Measurements from ENCODE around the gene KCNIP1.

KCNIP1 gene

DNA sequence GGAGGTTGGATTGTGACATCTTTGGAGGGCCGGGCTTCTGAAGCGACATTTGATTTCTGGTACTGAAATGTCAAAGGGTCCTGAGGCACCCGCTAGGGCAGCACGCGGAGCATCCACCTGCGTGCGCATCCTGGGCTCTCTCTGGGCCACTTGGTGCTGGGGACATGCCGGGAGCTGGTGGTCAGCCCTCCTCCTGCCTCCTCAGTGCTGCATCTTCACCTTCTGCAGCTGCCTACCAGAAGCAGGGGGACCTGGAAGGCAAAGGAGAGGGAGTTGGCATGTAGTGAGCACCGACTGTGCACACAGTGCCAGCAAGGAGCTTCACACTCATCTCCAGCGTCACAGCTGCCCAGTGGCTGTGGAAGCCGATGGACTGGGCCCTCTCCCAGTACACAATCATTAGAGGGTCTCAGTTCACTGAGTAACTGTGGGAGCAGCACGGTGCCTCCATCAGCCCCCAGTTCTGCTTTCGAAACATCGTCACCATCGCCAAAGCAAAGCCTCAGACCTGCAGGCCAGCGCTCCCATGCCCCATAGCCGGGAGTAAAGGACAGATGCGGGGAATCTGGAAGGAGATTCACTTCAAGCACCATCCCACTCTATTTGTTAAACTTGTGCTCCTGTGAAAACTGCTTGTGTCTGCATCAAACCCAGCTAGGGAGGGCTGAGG, 138.4 kb downstream of the KCNIP1 start:
- DNase-seq (ENCODE audit: low read depth in 2 of 2) = no peak

DNA sequence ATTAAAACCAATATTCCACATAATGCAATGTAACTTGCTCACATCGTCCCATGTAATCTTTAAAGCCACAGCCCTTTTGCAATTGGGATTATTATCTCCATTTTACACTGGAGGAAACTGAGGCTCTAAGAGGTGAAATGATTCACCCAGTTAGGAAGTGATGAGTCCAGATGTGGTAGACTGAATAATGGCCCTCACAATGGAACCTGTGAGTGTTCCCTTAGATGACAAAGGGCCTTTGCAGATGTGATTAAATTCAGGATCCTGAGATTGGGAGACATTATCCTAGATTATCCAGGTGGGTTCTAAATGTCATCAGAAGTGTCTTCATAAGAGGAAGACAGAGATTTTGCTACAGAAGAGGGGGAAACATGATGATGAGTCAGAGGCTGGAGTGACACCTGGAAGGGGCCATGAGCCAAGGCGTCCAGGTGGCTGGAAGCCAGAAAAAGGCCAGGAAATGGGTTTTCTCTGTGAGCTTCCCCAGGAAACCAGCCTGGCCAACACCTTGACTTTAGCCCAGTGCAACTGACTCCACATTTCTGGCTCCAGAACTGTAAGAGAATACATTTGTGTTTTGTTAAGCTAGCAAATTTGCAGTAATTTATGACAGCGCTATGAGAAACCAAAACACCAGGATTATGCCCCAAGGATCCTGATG, 139.1 kb downstream of the KCNIP1 start:
- DNase-seq (ENCODE audit: low read depth in 2 of 2) = no peak

DNA sequence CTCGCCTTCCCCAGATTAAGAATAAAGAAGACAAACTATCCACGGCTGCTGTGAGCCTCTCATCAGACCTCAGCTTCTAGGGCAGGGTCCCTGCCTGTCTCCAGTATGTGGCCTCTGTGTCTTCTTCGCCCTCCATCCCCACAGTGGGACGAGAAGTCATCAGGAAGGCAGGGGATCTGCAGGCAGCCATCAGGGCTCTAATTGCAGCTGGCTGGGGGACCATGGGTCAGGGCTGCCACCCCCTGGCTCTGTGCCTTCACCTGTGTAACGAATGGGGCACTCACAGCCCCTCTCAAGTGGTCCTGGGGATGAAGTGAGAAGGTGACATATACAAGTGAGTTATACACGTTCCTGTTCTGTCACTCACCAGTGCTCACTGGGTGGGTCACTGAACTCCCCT, 139.8 kb downstream of the KCNIP1 start:
- no peak for DNase-seq (ENCODE audit: low read depth in 2 of 2)

DNA sequence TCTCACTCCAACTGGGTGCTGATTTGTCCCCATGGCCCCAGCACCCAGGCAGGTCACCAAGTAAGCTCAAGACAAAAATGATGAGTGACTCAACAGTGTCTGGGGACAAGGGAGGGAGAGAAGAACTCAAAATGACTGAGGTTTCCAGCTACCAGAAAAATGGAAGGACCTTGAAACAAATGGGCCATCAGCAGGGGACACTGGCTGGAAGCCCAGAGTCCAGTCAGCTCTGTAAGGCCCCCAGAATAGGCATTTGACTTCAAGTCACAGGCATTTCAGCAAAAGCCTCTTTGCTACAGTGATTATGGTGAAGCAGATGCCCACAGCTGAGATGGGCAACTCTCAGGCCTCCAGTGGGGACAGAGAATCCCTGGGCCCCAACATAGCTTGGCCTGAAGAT, 140.7 kb downstream of the KCNIP1 start:
- no peak for DNase-seq (ENCODE audit: low read depth in 2 of 2)

DNA sequence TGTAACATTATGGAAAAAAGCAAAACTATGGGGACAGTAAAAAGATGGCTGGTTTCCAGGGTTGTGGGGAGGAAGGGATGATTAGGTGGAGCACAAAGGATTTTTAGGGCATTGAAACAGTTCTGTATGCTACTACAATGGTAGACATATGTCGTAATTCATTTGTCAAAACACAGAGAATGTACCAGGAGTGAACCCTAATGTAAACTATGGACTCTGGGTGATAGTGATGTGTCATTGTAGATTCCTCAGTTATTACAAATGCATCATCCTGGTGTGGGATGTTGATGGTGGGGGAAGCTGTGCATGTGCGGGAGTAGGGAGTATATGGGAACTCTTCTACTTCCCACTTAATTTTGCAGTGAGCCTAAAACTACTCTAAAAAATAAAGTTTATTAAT, 144.7 kb downstream of the KCNIP1 start:
- DNase-seq (ENCODE audit: low read depth in 2 of 2) = no peak

DNA sequence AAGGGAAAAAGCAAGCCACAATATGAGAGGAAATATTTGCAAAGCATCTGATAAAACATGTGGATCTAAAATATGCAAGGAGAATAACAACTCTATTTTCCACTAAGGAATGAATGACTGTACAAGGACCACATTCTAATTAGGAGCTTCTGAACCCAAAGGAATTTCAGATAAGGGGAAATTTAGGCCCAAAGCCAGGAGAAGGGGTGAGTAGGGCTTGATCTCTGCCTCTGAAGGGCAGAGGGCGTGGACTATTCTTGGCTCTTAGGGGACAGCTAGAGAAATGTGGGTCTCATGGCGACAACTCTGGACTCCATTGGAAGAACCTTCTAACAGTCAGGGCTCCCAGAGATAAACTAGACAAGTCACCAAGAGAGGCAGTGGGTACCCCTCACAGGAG, 147.0 kb downstream of the KCNIP1 start:
- DNase-seq (ENCODE audit: low read depth in 2 of 2) = no peak

DNA sequence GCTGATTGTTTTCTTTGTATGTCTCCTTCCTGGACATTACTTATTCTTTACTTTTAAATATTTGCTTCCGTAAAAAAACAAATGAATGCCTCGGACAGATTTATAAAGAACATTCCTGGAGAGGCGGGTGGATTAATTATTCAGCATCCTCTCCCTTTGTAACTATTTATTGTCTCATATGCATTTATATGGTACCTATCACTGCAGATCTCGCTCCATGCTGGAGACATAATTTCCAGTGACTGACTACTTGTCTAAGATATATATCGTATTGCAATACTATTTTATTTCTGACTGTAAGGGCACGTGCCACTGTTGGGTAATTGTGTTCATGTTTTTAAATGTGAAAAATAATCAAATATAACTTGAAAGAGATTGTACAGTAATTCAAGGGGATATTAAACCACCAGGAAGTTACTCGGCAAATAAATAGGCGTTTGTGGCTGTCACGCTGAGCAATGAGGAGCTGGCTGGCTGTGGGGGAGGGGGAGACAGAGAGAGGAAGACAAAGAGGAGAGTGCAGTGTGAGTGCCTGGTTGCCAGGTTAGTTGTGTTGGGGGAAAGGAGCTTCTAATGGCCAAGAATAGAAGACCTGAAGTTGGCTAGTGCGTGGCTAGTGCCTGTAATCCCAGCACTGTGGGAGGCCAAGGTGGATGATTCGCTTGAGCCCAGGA, 147.9 kb downstream of the KCNIP1 start:
- DNase-seq (ENCODE audit: low read depth in 2 of 2) = no peak

DNA sequence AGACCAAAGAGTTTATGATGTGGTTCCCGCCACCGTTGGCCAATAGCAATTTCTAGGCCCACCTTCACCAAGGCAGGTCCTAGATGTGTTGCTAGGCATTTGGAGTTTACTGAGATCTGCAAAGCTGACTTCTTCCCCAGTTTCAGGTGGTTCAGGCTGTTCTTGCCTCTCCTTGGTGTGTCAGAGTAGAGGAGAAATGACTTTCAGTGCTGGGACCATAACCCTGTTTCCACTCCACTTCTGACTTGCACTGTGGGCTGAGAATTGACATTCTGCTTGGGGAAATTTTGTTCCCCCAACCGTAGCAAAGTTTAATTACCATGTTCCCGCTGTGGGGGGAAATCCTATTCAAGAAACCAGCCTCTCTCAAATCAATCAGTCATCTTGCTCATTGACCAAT, 151.7 kb downstream of the KCNIP1 start:
- no peak for DNase-seq (ENCODE audit: low read depth in 2 of 2)

DNA sequence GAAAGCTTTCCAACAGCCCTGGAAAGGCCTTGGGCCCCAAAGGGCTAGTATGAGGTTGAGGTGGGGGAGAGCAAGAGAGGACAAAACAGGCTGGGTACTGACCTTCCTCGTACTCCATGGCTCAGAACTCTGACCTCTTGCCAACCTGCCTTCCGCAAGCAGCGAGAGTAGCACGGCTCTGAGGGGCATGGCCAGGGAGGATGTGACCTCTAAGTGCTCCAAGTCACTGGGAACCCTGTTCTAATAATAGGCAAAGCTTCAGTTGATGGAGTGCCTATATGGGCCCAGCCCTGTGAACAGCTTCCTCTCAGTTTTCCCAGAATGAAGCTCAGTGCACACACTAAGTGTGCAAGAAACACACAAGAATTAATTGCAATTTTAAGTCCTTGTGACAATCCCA, 152.1 kb downstream of the KCNIP1 start:
- no peak for DNase-seq (ENCODE audit: low read depth in 2 of 2)

DNA sequence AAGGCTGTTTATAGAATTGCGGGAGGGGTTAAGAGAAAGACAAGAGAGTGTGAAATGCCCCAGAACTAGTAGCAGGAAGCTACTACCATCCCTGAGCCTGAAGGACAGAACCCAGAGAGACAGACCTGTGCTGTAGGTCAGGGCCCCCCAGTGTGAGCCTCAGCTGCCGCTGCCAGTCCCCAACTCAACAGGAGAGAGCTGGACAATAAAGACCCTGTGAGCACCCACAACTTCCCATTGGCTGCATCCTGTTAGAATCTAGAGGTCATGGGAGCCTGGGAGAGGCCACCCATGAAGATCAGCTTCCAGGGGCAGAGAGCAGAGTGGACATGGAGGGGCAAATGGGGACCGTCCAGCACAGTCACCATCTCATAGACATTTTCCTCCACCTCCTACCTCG, 152.5 kb downstream of the KCNIP1 start:
- no peak for DNase-seq (ENCODE audit: low read depth in 2 of 2)

DNA sequence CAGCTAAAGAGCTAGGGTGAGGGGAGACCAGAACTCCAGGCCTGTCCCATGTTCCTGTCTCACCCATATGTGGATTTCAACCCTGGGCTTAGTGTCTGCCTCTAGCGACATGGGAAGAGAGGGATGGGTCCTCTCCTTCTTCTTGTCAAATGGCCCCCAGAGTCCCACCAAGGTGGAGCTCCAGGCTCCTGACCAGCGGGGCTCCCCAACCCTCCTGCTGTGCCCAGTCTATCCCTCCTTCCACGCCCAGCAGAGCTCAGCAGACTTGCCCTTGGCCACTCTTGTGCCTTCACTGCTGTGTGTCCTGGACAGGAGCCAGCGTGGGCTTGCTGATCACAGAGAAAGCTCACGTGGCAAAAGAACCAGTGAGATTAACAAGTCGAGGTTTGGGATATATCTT, 156.7 kb downstream of the KCNIP1 start:
- DNase-seq (ENCODE audit: low read depth in 2 of 2) = no peak

DNA sequence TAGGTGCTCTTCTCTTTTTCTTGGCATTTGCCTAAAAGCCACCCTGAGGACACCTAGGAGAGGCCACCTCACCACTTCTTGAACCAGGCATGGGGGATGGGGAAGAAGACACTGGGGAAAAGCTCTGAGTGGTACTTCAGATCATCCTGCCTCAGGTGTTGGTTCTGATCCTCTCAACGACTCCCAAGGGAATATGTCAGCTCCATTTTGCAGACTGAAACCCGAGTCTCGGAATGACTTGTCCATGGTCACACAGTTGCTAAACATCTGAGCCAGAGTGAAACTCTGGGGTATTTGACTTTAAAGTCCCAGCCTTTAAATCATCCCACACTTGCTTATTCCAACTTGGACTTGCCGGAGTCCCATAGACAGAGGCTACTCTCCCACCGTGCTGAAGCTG, 159.1 kb downstream of the KCNIP1 start:
- DNase-seq (ENCODE audit: low read depth in 2 of 2) = no peak

DNA sequence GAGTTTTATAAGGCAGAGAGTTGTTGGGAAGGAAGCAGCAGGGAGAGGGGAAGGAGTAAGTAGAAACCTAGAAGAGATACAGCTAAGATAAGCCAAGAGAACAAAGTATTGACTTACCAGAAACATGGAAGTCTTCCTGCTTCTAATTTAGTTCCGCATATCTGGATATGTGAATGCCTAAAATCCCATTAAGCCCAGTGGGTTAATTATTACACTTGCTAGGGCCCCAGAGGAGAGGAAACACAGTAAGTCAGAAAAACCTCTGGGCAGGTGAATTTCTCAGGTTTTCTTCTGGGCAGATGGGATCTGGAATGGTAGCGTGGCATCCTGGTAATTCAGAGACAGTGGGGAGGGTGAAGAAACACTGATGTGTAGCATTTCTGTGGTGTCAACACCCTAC, 175.0 kb downstream of the KCNIP1 start:
- no peak for DNase-seq (ENCODE audit: low read depth in 2 of 2)

DNA sequence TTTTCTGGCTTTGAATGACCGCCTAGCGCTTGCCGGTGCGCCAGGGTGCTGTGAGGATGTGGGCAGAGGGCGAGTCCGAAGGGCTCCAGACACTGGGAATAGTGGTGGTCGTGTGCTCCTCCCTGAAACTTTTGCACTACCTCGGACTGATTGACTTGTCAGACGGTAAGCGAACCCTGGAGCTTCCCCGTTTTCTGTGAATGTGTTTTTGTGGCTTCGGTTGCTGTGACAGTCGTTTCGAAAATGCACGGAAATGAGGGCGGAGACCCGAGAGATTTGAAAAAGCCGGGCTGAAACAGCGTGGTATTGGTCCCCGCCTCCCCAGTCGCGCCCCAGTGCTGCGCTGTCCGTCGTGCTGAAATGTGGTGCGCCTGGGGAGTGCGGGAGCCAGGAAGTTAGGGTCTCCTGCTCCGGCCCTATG, 177.2 kb downstream of the KCNIP1 start:
- no peak for DNase-seq (ENCODE audit: low read depth in 2 of 2)

DNA sequence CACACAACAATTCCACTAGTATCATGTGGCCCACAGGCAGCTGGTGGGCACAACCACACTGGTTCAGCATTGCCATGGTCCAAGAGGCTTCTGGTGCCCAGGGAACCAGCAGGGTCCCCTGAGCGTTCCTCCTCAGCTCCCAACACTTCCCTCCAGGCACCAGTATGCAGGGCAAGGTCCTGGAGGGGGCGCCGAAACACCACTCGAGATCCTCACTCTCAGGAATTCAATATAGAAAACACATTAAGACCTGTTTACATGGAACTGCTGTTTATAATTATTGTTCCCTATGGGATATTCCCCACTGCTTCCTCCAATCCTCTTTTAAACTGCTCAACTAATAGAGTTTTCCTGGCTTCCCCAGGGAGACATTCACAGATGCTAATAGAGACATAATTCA, 187.8 kb downstream of the KCNIP1 start:
- no peak for DNase-seq (ENCODE audit: low read depth in 2 of 2)

DNA sequence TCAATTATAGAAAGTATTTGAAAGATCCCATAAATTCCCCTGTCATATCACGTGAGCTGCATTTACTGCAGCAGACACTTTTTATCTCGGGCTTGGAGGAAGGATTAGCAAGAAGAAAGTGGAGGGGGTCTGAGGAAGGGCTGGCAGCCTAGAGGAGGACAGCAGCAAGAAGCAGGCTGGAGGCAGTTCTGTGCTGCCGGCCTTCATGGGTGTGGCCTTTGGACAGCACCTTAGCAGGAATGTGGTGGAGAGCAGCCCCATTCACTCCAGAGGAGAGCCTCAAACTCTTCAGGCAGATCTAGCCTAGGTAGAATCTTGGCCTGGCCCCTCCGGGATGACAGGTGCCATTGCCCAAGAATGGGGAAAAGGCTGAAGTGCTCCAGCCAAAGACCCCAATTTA, 189.9 kb downstream of the KCNIP1 start:
- DNase-seq (ENCODE audit: low read depth in 2 of 2) = no peak

DNA sequence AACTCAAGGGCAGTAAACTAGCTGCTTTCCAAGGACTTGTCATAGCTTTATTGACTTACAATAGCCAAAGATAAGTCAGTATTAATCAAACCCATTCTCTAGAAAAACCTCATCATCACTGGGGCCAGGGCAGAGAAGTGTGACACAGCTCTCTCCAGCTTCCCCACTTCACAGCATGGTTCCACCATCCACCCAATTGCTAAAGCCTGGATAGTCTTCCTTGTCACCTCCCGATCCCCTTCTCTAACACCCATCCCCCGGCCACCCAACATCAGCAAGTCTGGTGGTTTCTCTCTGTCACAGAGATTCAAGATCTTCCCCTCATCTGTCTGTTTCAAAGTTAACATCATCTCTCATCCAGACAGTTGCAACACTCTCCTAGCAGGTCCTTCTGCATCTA, 191.1 kb downstream of the KCNIP1 start:
- no peak for DNase-seq (ENCODE audit: low read depth in 2 of 2)

DNA sequence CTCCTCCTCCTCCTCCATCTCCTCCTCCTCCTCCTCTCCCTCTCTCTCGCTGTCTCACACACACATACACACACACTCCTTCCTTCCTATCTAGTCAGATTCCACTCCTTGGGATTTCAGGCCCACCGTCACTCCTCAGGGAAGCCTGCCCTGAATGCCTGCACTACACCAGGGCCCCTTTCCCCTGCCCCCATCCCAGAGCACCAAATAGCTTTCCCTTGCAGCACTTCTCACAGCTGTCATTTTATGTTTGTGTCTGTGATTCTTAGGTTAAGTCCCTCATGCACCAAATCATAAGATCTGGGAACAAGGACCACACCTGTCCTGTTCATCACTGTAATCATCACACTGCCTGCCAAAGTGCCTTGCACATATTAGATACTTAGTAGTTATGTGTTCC, 193.2 kb downstream of the KCNIP1 start:
- no peak for DNase-seq (ENCODE audit: low read depth in 2 of 2)

DNA sequence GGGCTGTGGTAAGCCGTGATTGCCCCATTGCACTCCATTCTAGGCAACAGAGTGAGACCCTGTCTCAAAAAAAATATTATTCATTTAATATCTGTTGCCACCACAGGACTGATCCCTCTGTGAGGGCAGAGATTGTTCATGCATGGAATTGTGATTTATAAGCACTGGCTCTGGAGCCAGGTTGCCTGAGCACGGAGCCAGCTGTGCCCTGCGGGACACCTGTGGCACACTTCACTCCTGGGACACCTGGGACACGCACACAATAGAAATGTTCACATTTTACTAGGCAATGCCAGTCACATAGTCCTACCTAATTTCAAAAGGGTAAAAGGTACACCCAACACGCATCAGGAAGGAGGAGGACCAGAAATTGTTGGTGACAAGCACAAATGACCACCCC, 196.7 kb downstream of the KCNIP1 start:
- DNase-seq (ENCODE audit: low read depth in 2 of 2) = no peak

DNA sequence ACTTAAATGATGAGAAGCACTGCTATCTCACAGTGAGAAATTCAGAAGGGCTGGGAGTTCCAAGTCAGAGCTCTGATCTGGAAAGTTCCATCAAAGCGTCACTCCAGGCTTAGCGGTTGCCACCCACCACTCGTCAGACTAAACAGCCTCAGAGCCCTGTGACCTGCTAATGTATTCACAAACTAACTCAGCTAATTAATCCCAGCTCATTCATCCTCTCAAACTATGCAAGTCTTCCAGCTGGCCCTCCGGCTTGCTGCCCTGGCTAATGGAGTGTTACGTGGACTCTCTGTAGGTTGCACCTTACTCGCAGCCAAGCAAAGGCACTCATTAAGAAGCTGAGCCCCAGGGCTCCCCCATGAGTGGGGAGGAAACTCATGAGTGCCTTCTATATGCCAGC, 197.5 kb downstream of the KCNIP1 start:
- no peak for DNase-seq (ENCODE audit: low read depth in 2 of 2)

DNA sequence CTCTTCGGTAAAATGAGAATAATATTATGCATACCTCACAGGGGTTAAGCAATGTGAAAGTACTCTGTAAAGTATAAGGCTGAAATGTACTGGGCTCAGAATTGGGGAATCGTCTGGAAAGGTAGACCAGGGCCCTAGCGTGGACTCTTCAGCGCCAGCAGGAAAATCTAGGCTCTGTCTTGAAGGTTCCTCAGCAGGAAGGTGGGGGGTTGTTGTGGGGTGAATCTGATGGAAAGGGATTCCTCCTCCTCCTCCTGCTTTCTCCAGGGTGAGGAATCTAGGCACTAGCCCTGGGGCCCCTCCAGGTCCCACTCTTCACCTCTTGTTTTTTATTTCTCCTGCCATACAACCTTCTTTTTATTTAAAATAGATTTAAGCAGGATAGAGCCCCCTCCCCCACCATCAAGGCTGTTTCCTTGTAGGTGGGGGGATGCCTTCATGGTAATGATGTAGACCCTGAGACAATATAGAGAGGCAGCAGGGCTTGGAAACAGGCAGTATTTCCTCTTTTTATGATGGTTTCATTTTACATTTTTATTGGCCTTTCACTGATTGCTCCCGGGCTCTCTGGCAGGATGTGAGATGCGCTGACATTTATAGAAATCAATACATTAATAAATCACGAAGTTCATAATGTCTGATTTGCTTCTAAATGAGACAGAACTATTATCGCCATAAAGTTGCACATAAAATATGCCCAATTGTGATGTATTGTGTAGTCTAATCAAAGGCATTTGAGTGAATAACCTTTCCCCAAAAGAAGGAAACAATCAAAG, 200.8 kb downstream of the KCNIP1 start:
- DNase-seq (ENCODE audit: low read depth in 2 of 2) = no peak

DNA sequence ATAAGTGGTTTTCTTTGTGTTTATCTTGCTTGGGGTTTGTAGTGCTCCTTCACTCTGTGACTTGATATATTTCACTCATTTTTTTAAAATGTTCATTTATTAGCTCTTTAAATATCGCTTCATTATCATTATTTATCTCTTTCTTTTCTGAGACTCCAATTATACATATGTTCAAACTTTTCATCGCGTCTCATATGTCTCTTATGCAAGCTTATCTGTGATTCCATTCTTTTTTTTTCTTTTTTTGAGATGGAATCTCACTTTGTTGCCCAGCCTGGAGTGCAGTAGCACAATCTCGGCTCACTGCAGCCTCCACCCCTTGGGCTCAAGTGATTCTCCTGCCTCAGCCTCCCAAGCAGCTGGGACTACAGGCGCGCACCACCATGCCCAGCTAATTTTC, 205.8 kb downstream of the KCNIP1 start:
- DNase-seq (ENCODE audit: low read depth in 2 of 2) = no peak

DNA sequence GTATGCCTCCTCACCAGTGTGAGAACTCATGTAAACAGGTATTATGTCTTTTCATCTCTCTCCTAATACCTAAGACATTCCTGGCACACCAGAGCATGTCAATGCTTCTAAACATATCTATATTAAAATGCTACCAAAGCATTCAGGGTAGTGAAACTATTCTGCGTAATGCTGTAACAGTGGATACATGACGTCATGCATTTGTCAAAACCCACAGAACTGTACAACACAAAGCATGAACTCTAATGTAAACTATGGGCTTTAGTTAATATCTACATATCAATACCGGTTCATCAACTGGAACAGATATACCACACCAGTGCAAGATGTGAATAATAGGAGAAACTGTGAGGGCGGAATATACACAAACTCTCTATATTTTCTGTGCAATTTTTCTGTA, 207.5 kb downstream of the KCNIP1 start:
- DNase-seq (ENCODE audit: low read depth in 2 of 2) = no peak

All from stimulated activated CD8-positive, alpha-beta memory T cell treated with anti-CD3 and anti-CD28 coated beads, Interleukin-2, amount 100 ng/mL, for 1 hour (primary cell).